Osteoblast (primary cell): ENCODE data around the gene TRIM10. TPM values are rescaled to one million over a fixed set of nuclear protein-coding genes. Genes with fewer than 3 reads are reported as not detected.

Source experiments
- DNase-seq: peaks from one replicate; pipeline ENCODE4 v3.0.0; 2011; ENCODE audit warnings: low spot score, mixed read lengths; ENCODE audit not compliant: insufficient read length; ENCODE audit errors: missing footprints
- H2AFZ ChIP-seq: 2 replicates; pipeline ENCODE4 v1.6.0; 2011; ENCODE audit warnings: mild to moderate bottlenecking, low read length
- H3K27ac ChIP-seq: 2 replicates; pipeline ENCODE4 v1.5.1; 2011; ENCODE audit warnings: mild to moderate bottlenecking, low read depth, low read length, moderate library complexity
- H3K27me3 ChIP-seq: 2 replicates; pipeline ENCODE4 v1.6.0; 2012; ENCODE audit warnings: mild to moderate bottlenecking, control low read depth, inconsistent platforms, low read length, moderate library complexity; ENCODE audit not compliant: insufficient read depth
- H3K36me3 ChIP-seq: 2 replicates; pipeline ENCODE4 v1.5.1; 2011; ENCODE audit warnings: mild to moderate bottlenecking, low read length, control low read depth, moderate library complexity; ENCODE audit not compliant: insufficient read depth
- H3K4me1 ChIP-seq: 2 replicates; pipeline ENCODE4 v1.5.1; 2011; ENCODE audit warnings: mild to moderate bottlenecking, low read length, control low read depth, moderate library complexity; ENCODE audit not compliant: insufficient read depth
- H3K4me2 ChIP-seq: 2 replicates; pipeline ENCODE4 v1.6.0; 2011; ENCODE audit warnings: mild to moderate bottlenecking, low read length; ENCODE audit not compliant: insufficient read depth
- H3K4me3 ChIP-seq: fragments of 200-600 bp; sonication (generic); 3 replicates; pipeline ENCODE4 v1.5.1; 2012; ENCODE audit warnings: mild to moderate bottlenecking, low read length, inconsistent platforms; ENCODE audit not compliant: insufficient read depth
- H3K79me2 ChIP-seq: 2 replicates; pipeline ENCODE4 v1.6.0; 2012; ENCODE audit warnings: mild to moderate bottlenecking, low read length, control low read depth, inconsistent platforms; ENCODE audit not compliant: insufficient read depth
- H3K9me3 ChIP-seq: 2 replicates; pipeline ENCODE4 v1.5.1; 2011; ENCODE audit warnings: low read depth, low read length, control low read depth
- H4K20me1 ChIP-seq: 2 replicates; pipeline ENCODE4 v1.6.0; 2012; ENCODE audit warnings: mild to moderate bottlenecking, low read length, control low read depth; ENCODE audit not compliant: insufficient read depth
- CTCF ChIP-seq: IDR thresholded peaks from 2 replicates; pipeline ENCODE4 v1.5.1; 2011; ENCODE audit warnings: mild to moderate bottlenecking, low read depth, low read length, moderate library complexity; ENCODE audit errors: extremely low read depth
- total RNA-seq: library from RNA; depleted of rRNA; stranded (reverse); fragments of >200 nt; gene quantifications from 2 replicates; pipeline ENCODE4 v1.2.3, GENCODE V29; 2012

The TRIM10 gene
- total RNA-seq, 1 donor: not detected

GRCh38 chr6:30136570-30137286 is 24.3 kb downstream of the TRIM10 start:
- Histone ChIP-seq H2AFZ (no peak overlapping the region), H4K20me1 (no peaks in the 10 kb centered on the region), H3K4me3 (no peak overlapping the region), H3K79me2 (no peaks in the 10 kb centered on the region), H3K36me3 (no peaks in the 10 kb centered on the region), H3K4me1 (no peaks in the 10 kb centered on the region), H3K27ac (no peak overlapping the region), H3K4me2 (no peak overlapping the region), H3K9me3 (no peaks in the 10 kb centered on the region), H3K27me3 (peaks cover 57% of the 10 kb centered on the region)
- DNase-seq: no peak
- TF ChIP-seq CTCF: no peak

GRCh38 chr6:30135757-30136156 is 25.3 kb downstream of the TRIM10 start, which contains the start of gene TRIM40:
TSS of gene TRIM40 (plus strand) at chr6:30136140. CDS start at chr6:30137037, 897 bp downstream.
- H3K27me3 ChIP-seq: peaks cover 55% of the 10 kb centered on the region
- DNase-seq: no peak
- TF ChIP-seq CTCF: no peak

GRCh38 chr6:30135147-30135546 is 25.9 kb downstream of the TRIM10 start:
- no peak overlapping the region for H2AFZ ChIP-seq
- H3K4me3 ChIP-seq: no peak overlapping the region
- no peaks in the 10 kb centered on the region for H3K79me2 ChIP-seq
- H3K9me3 ChIP-seq: no peaks in the 10 kb centered on the region
- DNase-seq: no peak
- H4K20me1 ChIP-seq: no peaks in the 10 kb centered on the region
- no peak overlapping the region for H3K4me2 ChIP-seq
- peaks cover 60% of the 10 kb centered on the region for H3K27me3 ChIP-seq
- peaks cover 3% of the 10 kb centered on the region for H3K4me1 ChIP-seq
- TF ChIP-seq CTCF: no peak
- H3K36me3 ChIP-seq: no peaks in the 10 kb centered on the region
- H3K27ac ChIP-seq: no peak overlapping the region

More at GRCh38 chr6:30135757-30136156, 25.3 kb downstream of the TRIM10 start, which contains the start of gene TRIM40:
- peaks cover 2% of the 10 kb centered on the region for H3K4me1 ChIP-seq
- no peaks in the 10 kb centered on the region for H4K20me1 ChIP-seq
- no peaks in the 10 kb centered on the region for H3K9me3 ChIP-seq
- H3K4me3 ChIP-seq: no peak within 1 kb of the TSS
- H3K36me3 ChIP-seq: no peaks in the 10 kb centered on the region
- H2AFZ ChIP-seq: no peak within 1 kb of the TSS
- no peak within 1 kb of the TSS for H3K4me2 ChIP-seq
- H3K27ac ChIP-seq: no peak within 1 kb of the TSS
- H3K79me2 ChIP-seq: no peaks in the 10 kb centered on the region

- DNase-seq: no peak
- peaks cover 77% of the 10 kb centered on the region for H3K27me3 ChIP-seq
- H3K4me3 ChIP-seq: no peak overlapping the region
- H3K36me3 ChIP-seq: no peaks in the 10 kb centered on the region
- H3K27ac ChIP-seq: no peak overlapping the region
- H3K79me2 ChIP-seq: no peaks in the 10 kb centered on the region
- H3K4me1 ChIP-seq: peaks cover 3% of the 10 kb centered on the region
- H2AFZ ChIP-seq: no peak overlapping the region
- no peaks in the 10 kb centered on the region for H4K20me1 ChIP-seq
- H3K4me2 ChIP-seq: no peak overlapping the region
- TF ChIP-seq CTCF: no peak
- no peaks in the 10 kb centered on the region for H3K9me3 ChIP-seq
Observed at GRCh38 chr6:30131947-30132497, 29.0 kb downstream of the TRIM10 start.
